GM19395 (cell line): ENCODE data around the gene SLC5A5.
A peak's percentile ranks its signal among the peaks of the same experiment; 100 is the strongest.

Source experiments
- ATAC-seq: cut with Tn5 transposase; IDR thresholded peaks from one replicate; pipeline ENCODE4 v1.9.1; 2021; ENCODE audit warnings: mild to moderate bottlenecking, moderate library complexity; ENCODE audit not compliant: unreplicated experiment

Gene SLC5A5

GRCh38 chr19:17846146-17846545 is 25.6 kb upstream of the SLC5A5 start:
- no peak for ATAC-seq

DNA sequence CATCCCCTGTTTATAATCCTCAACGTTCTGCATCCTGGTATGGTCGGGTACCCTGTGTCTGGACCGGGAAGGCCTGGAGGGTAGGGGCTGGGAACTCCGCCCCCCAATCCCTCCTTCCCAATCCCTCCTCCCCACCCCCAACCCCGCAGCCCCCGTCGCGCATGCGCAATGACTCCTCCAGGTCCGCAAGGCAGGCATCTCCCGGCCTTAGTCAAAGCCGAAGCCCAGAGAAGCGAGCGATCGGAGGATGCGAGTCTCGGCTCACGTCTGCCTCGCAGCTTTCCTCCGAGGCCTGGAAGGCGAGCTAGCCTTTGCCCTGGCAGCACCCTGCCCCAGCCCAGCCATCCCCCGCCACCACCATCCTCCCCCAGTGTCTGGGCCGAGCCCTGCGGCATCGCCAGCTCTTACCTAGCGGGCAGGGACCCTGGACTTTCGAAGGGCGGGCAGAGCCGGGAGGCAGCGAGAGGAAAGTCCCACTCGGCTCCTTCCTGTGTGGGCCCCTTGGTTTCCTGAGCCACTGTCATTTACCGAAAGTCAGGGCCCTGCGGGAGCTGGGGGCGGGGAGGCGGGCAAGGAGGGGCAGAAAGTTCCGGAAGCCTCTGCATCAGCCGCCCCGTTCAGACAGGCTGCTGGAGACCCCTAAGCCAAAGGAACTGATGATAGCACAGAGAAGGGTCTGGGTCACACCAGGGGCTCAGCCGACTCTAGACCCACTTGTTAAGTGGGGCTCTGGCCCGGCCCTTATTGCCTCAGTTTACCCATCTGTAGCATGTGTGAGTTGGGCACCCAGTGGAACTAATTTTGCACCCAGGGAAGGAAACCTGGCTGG is 24.0 kb upstream of the SLC5A5 start, which contains the start of gene JAK3:
Gene JAK3, minus strand, starts transcription at position 445 of the 829 bp plus-strand sequence. CDS start 3,565 bp downstream, outside the sequence.
- ATAC-seq, result peak; percentile 70

DNA sequence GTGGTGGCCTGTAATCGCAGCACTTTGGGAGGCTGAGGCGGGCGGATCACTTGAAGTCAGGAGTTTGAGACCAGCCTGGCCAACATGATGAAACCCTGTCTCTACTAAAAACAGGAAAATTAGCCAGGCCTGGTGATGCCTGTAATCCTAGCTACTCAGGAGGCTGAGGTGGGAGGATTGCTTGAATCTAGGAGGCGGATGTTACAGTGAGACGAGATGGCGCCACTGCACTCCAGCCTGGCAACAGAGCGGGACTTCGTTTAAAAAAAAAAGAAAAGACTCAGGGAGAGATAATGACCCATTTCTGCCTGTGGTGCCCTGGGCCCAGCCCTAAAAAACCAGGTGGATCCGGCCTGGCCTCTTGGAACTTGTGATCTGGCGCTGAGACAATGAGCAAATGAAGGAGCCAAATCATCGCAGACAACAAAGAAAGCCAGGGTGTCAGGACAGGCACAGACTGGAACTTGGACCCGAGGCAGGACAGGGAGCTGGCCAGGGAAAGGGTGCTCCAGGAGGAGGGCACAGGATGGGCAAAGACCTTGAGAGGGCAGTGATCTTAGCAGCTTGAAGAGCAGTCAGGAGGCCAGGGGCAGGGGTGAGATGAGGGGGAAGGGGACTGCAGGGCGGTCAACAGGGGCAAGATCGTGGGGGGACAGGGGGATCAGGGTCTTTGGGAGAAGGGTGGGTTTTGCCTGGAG is 23.0 kb upstream of the SLC5A5 start:
- ATAC-seq, result no peak

DNA sequence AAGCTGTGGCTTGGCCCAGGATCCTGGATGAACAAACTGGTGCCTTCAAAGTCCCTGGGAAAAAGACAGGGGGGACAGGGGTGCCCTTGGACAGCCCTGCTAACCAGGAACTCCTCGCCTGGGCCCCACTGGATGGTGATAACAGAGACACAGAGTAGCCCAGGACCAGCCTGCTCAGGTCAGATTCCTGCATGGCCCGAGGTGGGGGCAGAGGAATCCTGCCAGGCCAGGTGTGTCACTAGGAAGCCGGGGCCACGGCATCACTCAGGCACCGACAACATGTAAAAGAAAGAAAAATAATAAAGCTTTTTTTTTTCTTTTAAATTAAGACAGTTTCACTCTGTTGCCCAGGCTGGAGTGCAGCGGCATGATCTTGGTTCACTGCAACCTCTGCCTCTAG is 17.7 kb upstream of the SLC5A5 start:
- ATAC-seq, result no peak

- ATAC-seq, result no peak
These were observed 16.2 kb upstream of the SLC5A5 start for GRCh38 chr19:17855280-17856152.

- peak; percentile 93 for ATAC-seq
These were observed 12.0 kb upstream of the SLC5A5 start, which contains the start of gene RPL18A for GRCh38 chr19:17859533-17860330. Gene RPL18A (plus strand): TSS chr19:17859910. CDS start chr19:17859957, 47 bp downstream.

- ATAC-seq, result no peak
These were observed 11.3 kb upstream of the SLC5A5 start for GRCh38 chr19:17860331-17860992.

DNA sequence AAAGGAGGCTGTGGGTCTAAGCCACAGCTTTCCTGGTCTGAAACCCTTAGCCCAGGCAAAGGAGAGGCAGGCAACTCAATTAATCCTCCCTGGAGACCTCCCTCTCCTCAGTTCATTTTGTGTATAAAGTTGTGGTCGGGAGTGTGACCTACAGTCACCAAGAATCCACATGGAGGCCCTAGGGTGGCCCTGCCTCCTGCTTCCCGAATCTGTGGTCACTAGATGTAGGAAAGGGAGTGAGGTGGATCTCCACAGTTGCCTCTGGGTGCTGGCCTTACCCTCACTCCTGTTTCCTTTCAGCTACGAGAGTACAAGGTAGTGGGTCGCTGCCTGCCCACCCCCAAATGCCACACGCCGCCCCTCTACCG is 10.8 kb upstream of the SLC5A5 start:
- no peak for ATAC-seq

GRCh38 chr19:17861542-17862402 is 10.0 kb upstream of the SLC5A5 start:
- no peak for ATAC-seq

DNA sequence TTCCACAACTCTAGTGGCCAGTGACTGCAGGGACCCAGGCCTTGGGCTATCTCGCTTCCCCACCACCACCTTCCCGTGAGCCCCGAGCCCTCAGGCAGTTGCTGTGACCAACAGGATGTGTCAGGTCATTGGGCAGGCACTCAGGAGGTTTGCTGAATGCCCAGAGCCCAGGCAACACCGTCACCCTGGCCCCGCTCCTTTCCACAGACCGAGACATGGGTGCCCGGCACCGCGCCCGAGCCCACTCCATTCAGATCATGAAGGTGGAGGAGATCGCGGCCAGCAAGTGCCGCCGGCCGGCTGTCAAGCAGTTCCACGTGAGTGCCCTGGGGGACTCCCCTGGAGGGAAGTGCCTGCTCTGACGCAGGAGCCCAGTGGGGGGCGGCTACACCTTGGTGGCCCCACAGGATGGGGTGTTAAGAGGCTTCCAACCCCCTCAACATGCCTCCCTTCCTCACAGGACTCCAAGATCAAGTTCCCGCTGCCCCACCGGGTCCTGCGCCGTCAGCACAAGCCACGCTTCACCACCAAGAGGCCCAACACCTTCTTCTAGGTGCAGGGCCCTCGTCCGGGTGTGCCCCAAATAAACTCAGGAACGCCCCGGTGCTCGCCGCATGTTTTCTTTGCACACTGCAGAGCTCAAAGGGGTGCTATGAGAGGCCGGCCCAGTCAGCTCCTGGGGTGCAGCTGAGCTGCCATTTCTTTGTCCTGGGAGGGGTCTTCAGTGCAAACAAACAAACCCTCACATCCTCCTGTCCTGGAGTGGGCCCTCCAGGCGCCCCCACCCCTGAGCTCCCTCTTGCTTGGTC is 8.8 kb upstream of the SLC5A5 start:
- ATAC-seq, result no peak

DNA sequence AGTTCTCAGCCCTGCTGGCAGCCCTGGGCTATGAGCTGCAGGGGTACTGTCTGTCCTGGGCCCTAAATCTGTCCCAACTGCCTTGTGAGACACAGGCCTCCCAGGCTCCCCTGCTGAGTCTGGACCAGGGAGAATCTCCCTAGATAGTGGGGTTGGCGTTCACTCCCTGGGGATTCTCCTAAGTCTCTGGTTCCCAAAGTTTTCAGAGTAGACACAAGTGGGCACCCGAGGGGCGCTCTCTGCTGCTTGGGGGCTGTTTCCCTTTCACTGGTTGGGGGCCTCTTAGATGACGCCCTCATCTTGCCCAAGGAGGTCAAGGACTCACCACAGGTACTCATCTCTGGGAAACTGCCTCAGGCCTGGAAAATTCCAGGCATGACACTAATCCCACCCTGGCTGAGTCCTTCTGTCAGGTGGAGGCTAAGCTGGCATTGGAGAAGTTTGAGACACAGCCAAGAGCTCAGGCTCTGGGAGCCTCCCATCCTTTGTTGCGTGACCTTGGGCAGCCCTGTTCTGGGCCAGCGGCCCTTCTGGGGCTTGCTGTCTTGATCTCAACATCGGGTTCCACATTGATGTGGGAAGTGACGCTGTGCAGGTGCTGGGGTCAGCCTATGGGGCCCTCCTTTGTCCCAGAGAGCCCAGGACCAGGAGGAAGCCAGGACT is 8.1 kb upstream of the SLC5A5 start:
- no peak for ATAC-seq

DNA sequence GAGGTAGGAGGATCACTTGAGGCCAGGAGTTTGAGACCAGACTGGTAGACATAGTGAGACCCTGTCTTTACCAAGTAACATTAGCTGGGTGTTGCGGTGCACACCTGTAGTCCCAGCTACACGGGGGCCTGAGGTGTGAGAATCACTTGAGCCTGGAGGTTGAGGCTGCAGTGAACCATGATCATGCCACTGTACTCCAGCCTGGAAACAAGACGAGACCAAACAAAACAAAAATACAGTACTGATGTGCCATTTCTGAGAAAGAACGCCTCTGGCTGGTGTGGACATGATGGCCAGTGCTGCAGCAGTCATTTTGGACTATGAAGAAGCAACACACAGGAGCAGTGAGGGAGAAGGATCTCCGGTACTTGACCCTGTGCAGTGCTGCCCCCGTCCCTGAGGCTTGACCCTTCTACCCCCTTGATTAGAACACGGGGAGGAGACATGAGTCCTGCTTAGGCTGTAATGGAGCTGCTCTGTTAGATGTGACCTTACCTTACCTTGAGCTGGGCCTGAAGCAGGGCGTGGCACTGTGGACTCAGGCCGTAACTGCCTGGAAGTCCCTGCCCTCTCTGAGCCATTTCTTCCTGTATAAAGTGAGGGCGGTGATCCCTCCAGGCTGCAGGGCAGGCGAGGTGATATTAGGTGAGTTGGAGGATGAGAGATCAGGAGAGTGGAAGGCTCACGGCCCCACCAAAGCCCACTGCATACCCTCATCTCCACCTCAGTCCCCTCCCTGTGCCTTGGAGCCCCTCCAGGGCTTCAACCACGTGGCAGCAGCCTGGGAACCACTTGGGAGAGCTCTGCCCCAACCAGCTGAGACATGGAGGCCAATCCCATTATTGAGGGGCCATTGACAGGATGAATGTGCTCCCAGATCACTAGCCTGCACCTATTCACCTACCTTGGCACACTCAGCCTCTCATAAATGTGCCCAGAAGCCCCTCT is 6.1 kb upstream of the SLC5A5 start:
- no peak for ATAC-seq

- no peak for ATAC-seq
These were observed 5.3 kb upstream of the SLC5A5 start for GRCh38 chr19:17866312-17866963.

DNA sequence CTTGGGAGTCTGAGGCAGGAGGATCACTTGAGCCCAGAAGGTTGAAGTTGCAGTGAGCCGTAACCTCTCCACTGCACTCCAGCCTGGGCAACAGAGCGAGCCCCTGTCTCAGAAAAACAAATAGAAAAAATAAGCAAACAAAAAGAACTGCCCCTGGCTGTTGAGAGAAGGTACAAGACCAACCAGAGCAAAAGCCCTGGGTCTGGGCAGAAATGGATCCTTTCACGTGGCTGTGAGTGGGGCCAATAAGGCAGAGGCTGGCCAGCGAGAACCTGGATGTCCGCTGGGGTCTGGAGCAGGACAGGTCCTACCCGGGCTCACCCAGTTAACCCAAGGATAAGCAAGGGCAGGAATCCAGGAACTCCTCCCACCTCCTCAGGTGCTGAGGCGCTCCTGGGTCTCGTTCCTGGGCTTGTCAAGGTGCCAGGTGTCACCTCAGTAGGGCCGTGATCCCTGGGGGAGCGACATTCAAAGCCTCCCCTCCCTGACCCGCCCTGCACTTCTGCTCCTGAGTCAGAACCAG is 4.7 kb upstream of the SLC5A5 start:
- no peak for ATAC-seq

GRCh38 chr19:17868669-17869068 is 3.1 kb upstream of the SLC5A5 start:
- ATAC-seq, result no peak
